Endothelial cell of umbilical vein (primary cell): ENCODE measurements around the gene CCBE1. TPM values are rescaled to one million over a fixed set of nuclear protein-coding genes. Genes with fewer than 3 reads are reported as not detected.

ENCODE experiments used
- BruUV-seq: library from RNA; stranded (reverse); fragments of 400-500 nt; replicated peaks from 2 replicates; lab custom pipeline; 2021; lab: Mats Ljungman, UMichigan
- CTCF ChIA-PET: fragments of 300-600, 350-600 bp; sonication (Branson Sonifier 250); formaldehyde crosslinking; loops from one replicate; lab custom pipeline; 2021; ENCODE audit warnings: antibody characterized with exemption, inconsistent platforms; lab: Charles Lee
- POLR2A ChIA-PET: fragments of 300-600, 350-600 bp; sonication (Branson Sonifier 250); formaldehyde crosslinking; loops from one replicate; lab custom pipeline; 2021; ENCODE audit warnings: antibody characterized with exemption, inconsistent platforms; lab: Charles Lee
- DNase-seq: peaks from one replicate; pipeline ENCODE4 v3.0.0-alpha.2; 2011; ENCODE audit warnings: low read depth, low spot score
- FAIRE-seq: peaks from 2 replicates; lab custom pipeline; 2011; peaks lifted over from hg19 to GRCh38; lab: Jason Lieb, UNC
- H2AFZ ChIP-seq: 2 replicates; pipeline ENCODE4 v1.6.0; 2012; ENCODE audit warnings: low read depth, low read length, control low read depth, inconsistent platforms
- H3K27ac ChIP-seq: 2 replicates; pipeline ENCODE4 v1.5.1; 2011; ENCODE audit warnings: low read depth, mild to moderate bottlenecking, control low read depth, low read length, moderate library complexity; ENCODE audit not compliant: insufficient read depth
- H3K27me3 ChIP-seq, 2 experiments: 2 replicates each; pipeline versions ENCODE4 v1.6.0 to v1.6.1; 2011; ENCODE audit warnings: low read length in 2 of 2, mixed read lengths in 1 of 2; ENCODE audit not compliant: control insufficient read depth in 2 of 2, insufficient read depth in 2 of 2
- H3K36me3 ChIP-seq, 2 experiments: 2 replicates in 1 of 2; 3 replicates in 1 of 2; pipeline ENCODE4 v1.5.1; 2011; ENCODE audit warnings: low read length in 2 of 2, mild to moderate bottlenecking in 1 of 2, moderate library complexity in 1 of 2; ENCODE audit not compliant: control insufficient read depth in 2 of 2, insufficient read depth in 2 of 2; ENCODE audit errors: extremely low read depth in 1 of 2
- H3K4me1 ChIP-seq: 3 replicates; pipeline ENCODE4 v1.5.1; 2011; ENCODE audit warnings: mild to moderate bottlenecking, low read length; ENCODE audit not compliant: control insufficient read depth, insufficient read depth; ENCODE audit errors: extremely low read depth
- H3K4me2 ChIP-seq: 2 replicates; pipeline ENCODE4 v1.6.1; 2011; ENCODE audit warnings: low read length, control low read depth, mixed read lengths; ENCODE audit not compliant: insufficient read depth
- H3K4me3 ChIP-seq, 3 experiments: fragments of 200-600 bp in 1 of 3; sonication (generic), shearing (Covaris generic) in 1 of 3; replicated peaks in 1 of 3; 2 replicates each; pipeline ENCODE4 v1.5.1; 2011 to 2016; ENCODE audit warnings: control low read depth in 3 of 3, low read length in 3 of 3, mild to moderate bottlenecking in 2 of 3, inconsistent platforms in 1 of 3, low read depth in 1 of 3, moderate library complexity in 1 of 3; ENCODE audit not compliant: insufficient read depth in 1 of 3
- H3K79me2 ChIP-seq: 2 replicates; pipeline ENCODE4 v1.6.0; 2012; ENCODE audit warnings: low read length, inconsistent platforms; ENCODE audit not compliant: control insufficient read depth, insufficient read depth
- H3K9ac ChIP-seq: replicated peaks from 2 replicates; pipeline ENCODE3; 2011; ENCODE audit warnings: low read length, control low read depth; ENCODE audit not compliant: insufficient read depth; ENCODE audit errors: extremely low read depth
- H3K9me1 ChIP-seq: replicated peaks from 3 replicates; pipeline ENCODE4 v1.6.0; 2011; ENCODE audit warnings: mild to moderate bottlenecking, low read length; ENCODE audit not compliant: control insufficient read depth, insufficient read depth; ENCODE audit errors: extremely low read depth
- H3K9me3 ChIP-seq: replicated peaks from 2 replicates; pipeline ENCODE4 v1.5.1; 2012; ENCODE audit warnings: low read length, inconsistent platforms; ENCODE audit not compliant: control insufficient read depth, insufficient read depth
- H4K20me1 ChIP-seq: replicated peaks from 2 replicates; pipeline ENCODE3; 2011; ENCODE audit warnings: mild to moderate bottlenecking, low read length; ENCODE audit not compliant: control insufficient read depth, insufficient read depth; ENCODE audit errors: extremely low read depth
- CTCF ChIP-seq, 2 donors: IDR thresholded peaks; 1 replicate in 1 of 2; 2 replicates in 1 of 2; pipeline ENCODE4 v1.5.1; 2011; ENCODE audit warnings: low read length in 2 of 2, mild to moderate bottlenecking in 2 of 2, moderate library complexity in 2 of 2, control low read depth in 1 of 2, inconsistent platforms in 1 of 2, low read depth in 1 of 2; ENCODE audit not compliant: insufficient read depth in 1 of 2; ENCODE audit errors: extremely low read depth in 1 of 2
- EZH2 ChIP-seq: IDR thresholded peaks from 2 replicates; pipeline ENCODE4 v1.6.1; 2012; ENCODE audit warnings: borderline replicate concordance, low read depth, mild to moderate bottlenecking, moderate library complexity, low read length, inconsistent platforms; ENCODE audit not compliant: severe bottlenecking
- FOS ChIP-seq: IDR thresholded peaks from 2 replicates; pipeline ENCODE4 v1.6.1; 2011; ENCODE audit warnings: mild to moderate bottlenecking, low read length, moderate library complexity, borderline replicate concordance; ENCODE audit not compliant: insufficient read depth
- GATA2 ChIP-seq: IDR thresholded peaks from 2 replicates; pipeline ENCODE4 v1.7.0; 2011; ENCODE audit warnings: low read depth, mild to moderate bottlenecking, moderate library complexity, mixed read lengths, low read length; ENCODE audit not compliant: insufficient read length, insufficient read depth
- JUN ChIP-seq: IDR thresholded peaks from 2 replicates; pipeline ENCODE4 v1.6.1; 2011; ENCODE audit warnings: borderline replicate concordance, low read depth; ENCODE audit not compliant: insufficient read length, insufficient read depth
- MYC ChIP-seq: IDR thresholded peaks from one replicate; pipeline ENCODE4 v1.6.1; 2011; ENCODE audit warnings: mild to moderate bottlenecking, low read depth, low read length
- POLR2A ChIP-seq: IDR thresholded peaks from 2 replicates; pipeline ENCODE4 v1.6.1; 2012; ENCODE audit warnings: low read depth, mild to moderate bottlenecking, control low read depth, low read length
- POLR2AphosphoS5 ChIP-seq: IDR thresholded peaks from 2 replicates; pipeline ENCODE4 v1.6.1; 2012; ENCODE audit warnings: low read depth, mild to moderate bottlenecking, control low read depth, low read length, moderate library complexity; ENCODE audit not compliant: insufficient read depth
- dilution Hi-C: fragments of 300-500 bp; cut with MboI; formaldehyde crosslinking; loops from one replicate; pipeline ENCODE4 v1.15.0; 2019; ENCODE audit warnings: low sequenced_read_pairs; ENCODE audit not compliant: extremely low pct_ligation_motif_present
- intact Hi-C: fragments of 100-400 bp; cut with micrococcal nuclease; formaldehyde crosslinking; loops from one replicate; pipeline ENCODE4 v1.10.0; 2022
- polyA plus RNA-seq, 4 experiments: library from polyadenylated mRNA; depleted of rRNA in 3 of 4; stranded (reverse) in 3 of 4; unstranded in 1 of 4; fragments of >200 nt; gene quantifications; 2 replicates each; pipeline versions ENCODE4 v1.2.1 to v1.2.3, GENCODE V29; 2011 to 2012; ENCODE audit warnings: missing spikeins in 1 of 4
- total RNA-seq: library from RNA; stranded (reverse); gene quantifications from 2 replicates; pipeline ENCODE4 v1.2.3, GENCODE V29; 2021
- TF ChIP-seq, protein P1 (sequence below): IDR thresholded peaks from 2 replicates; pipeline ENCODE4 v1.6.1; 2011; ENCODE audit not compliant: insufficient read depth, insufficient read length

Gene CCBE1
- total and polyA plus RNA-seq, 2 donors (not counting 3 experiments of a cell fraction or from before 2014, with no cell fraction given) = 0.04 TPM; not detected in 1

DNA sequence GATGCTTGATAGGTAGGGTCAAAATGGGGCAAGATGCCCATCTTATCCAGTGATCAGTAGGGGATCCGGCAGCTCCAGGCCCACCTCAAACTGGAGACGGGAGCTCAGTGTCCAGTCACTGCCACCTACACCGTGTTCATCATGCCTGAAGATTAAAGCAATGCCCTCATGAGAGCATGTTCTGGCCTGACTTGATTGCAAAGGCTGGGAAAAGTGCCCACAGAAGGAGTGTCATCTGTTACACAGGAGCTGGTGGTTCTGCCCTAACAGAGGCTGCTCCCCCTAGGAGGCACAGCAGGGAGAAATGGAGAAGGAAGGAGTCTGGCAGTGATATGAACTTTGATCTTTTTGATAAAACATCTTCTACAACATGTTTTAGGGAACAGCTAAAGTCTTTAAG is 92.3 kb downstream of the CCBE1 start:
- ChIA-PET POLR2A (no interaction called here), CTCF (interaction anchor here (0.6 to 1.3 kb wide), 2 partner anchors 13 to 26 kb away, joined by 3 to 4 read pairs; no protein-coding TSS in a partner anchor)
- Histone ChIP-seq H3K9me1 (no peaks in the 10 kb centered on the region), H3K9ac (no peak overlapping the region), H2AFZ (no peak overlapping the region), H3K4me2 (no peak overlapping the region), H3K36me3 (no peaks in the 10 kb centered on the region), H4K20me1 (no peaks in the 10 kb centered on the region), H3K79me2 (no peaks in the 10 kb centered on the region), H3K27me3 (no peaks in the 10 kb centered on the region), H3K4me1 (no peaks in the 10 kb centered on the region), H3K4me3 (no peak overlapping the region), H3K27ac (no peak overlapping the region), H3K9me3 (no peaks in the 10 kb centered on the region)
- DNase-seq = no peak
- dilution Hi-C loops = no loop called here
- no TSS peak for BruUV-seq
- intact Hi-C loops = no loop called here
- TF ChIP-seq JUN (no peak), EZH2 (no peak), FOS (no peak), POLR2A (no peak), GATA2 (no peak), POLR2AphosphoS5 (no peak), MYC (no peak), CTCF (IDR thresholded peaks at IDR 0.05; ENCODE audit: extremely low read depth in 1 of 2, insufficient read depth in 1 of 2, low read depth in 1 of 2, low read length in 2 of 2) (no peak)
- TF ChIP-seq, protein P1, sequence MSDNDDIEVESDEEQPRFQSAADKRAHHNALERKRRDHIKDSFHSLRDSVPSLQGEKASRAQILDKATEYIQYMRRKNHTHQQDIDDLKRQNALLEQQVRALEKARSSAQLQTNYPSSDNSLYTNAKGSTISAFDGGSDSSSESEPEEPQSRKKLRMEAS = no peak
- FAIRE-seq = no peak
